GM19467 (cell line): ENCODE data around the gene TUBA4B.

Source experiments
- ATAC-seq: cut with Tn5 transposase; IDR thresholded peaks from one replicate; pipeline ENCODE4 v1.9.1; 2021; ENCODE audit warnings: mild to moderate bottlenecking, moderate library complexity; ENCODE audit not compliant: unreplicated experiment

The TUBA4B gene

DNA sequence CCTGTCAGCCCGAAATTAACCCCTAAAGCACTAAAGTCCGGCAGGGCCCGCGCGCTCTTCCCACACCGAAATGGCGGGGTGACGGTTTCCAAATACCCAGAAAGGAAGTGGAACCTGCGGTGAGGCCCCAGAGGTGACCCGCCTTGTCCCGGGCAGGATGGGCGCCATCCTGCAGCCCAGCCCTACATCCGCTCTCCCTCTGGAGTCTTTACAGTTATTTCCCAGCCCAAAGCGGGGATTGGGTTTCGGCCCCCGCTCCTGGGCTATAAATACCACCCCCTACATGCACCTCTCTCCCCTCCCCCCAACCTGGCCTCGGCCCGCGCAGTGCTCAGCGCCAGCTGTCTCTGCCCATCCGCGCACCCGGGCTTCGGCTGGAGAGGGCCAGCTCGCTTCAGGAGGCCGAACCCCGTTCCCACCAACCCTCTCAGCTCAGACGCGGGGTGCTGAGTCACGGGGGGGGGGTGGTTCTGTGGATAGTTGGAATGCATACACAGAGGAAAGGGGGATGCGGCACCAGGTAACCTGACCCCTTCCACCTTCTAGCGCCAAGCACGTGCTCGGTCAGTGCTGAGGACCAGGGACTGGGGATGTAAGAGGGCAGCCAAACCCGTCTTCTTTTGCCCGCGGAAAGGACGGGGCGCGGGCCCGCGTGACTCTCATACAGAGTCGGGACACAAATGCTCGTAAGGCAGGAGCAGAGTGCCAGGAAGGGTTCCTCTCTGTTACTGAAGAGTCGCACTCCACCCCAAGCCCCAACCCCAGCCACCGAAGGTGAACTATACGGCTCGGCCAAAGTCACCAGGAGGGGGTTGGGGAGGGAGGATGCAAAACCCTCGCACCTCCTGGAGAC, at the start of gene TUBA4B:
TSS of gene TUBA4B (plus strand) at position 344 of the 853 bp plus-strand sequence. CDS start at position 509, 165 bp downstream.
- ATAC-seq = peak; percentile 6

DNA sequence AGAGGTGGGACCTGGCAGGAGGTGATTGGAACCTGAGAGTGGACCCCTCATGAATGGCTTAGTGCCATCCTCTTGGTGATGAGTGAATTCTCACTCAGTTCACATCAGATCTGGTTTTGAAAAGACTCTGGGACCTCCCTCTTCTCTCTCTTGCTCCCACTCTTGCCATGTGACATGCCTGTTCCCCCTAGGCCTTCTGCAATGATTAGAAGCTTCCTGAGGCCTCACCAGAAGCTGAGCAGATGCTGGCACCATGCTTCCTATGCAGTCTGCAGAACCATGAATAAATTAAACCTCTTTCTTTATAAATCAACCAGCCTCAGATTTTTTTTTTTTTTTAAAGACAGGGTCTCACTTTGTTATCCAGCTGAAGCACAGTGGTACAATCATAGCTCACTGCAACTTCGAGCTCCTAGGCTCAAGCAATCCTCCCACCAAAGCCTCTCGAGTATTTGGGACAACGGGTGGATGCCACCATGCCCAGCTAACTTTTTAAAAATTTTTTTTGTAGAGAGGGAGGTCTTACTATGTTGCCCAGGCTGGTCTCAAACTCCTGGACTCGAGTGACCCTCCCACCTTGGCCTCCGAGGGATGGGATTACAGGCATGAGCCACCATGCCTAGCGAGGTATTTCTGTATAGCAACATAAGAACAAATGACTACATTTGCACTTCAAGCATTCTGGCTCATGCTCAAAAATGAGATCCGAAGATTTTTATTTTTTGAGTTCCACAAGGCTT, 48.4 kb upstream of the TUBA4B start:
- no peak for ATAC-seq

DNA sequence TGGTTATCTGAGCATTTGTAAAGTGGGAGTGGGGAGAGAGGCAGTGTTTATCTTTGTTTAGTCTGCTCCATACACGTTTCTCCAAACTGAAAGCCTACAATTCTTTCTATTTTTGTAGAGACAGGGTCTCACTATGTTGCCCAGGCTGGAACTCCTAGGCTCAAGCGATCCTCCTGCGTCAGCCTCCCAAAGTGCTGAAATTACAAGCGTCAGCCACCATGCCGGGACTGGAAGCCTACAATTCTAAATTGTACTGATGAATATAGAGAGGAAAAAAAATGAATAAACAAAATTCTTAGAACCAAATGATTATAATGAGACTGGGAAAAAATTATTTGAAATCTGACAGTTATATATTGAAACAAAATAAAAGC, 47.9 kb upstream of the TUBA4B start:
- no peak for ATAC-seq

DNA sequence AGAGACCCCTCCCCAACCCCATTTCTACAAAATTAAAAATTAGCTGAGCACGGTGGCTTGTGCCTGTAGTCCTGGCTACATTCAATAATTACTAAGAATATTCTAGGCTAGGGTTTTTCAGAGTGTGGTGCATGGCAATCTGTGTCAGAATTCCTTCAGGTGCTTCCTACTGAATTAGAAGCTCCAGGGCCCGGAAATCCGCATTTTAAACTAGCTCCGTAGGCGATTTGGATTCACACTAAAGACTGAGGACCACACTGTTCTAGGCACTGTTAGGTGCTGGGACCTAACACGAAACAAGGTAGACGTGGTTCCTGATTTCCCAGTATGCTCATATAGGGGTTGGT, 47.1 kb upstream of the TUBA4B start:
- no peak for ATAC-seq

DNA sequence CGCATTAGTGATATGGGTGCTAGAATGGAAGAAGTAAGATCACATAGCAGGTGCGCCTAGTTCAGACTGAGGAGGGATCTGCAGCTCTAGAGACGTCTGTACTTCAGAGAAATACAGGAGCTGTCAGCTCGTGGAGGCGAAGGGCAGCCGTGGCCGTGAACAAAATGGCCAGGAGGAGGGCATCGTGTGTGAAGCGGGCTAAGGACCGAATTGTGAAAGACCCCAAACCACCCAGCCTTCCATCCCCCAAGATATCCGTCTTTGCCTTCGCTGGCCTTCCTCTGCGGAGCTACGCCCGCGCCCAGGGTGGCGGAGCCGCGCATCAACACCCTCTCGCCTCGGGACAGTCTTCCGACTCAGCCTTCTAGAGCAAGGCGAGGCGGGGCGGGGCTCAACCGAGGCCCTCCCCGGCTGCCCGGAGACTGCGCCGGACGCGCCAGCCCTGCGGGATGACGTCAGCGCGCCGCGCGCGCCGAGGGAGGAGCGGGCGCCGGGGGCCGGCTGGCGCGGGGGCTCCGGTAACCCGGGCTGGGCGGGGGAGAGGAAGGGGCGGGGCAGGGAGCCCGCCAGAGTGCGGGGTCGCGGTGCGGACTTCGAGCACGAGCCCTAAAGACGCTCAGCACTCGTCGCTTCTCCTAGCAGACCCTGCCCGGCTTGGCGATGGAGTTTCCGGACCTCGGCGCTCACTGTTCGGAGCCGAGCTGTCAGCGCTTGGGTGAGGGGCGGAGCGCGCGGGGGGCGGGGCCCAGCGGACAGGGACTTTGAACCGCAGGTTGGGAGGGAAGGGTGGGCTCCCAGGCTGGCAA, 46.5 kb upstream of the TUBA4B start, which contains the start of gene ZFAND2B:
TSS of gene ZFAND2B (plus strand) at position 455 of the 806 bp plus-strand sequence. CDS start at position 661, 206 bp downstream.
- peak; percentile 96 for ATAC-seq

DNA sequence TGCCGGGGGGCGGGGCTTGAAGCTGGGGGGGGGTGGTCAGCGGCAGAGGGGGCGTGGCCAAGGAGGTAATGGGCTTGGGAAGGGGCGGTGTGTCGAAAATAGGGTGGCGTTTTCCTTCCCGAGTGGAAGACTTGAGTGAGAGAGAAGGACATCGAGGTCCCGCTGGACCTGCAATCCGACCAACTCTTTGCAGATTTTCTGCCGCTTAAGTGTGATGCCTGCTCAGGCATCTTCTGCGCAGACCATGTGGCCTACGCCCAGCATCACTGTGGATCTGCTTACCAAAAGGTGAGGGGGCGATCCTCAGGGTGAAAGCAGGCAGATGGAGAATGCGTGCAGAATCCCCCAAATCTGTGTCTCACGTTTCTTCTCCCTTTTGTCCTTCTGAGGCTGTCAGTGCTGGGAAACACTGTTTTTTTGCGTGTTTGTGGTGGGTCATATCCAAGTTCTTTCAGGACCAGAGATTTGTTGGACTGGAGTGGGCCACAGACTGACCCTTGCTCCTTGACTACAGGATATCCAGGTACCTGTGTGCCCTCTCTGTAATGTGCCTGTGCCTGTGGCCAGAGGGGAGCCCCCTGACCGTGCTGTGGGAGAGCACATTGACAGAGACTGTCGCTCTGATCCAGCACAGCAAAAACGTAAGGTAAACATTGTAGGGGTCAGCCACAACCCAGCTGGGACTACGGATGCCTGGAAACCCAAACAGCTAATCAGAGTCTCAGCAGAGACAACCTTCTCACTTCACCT, 45.7 kb upstream of the TUBA4B start:
- no peak for ATAC-seq

DNA sequence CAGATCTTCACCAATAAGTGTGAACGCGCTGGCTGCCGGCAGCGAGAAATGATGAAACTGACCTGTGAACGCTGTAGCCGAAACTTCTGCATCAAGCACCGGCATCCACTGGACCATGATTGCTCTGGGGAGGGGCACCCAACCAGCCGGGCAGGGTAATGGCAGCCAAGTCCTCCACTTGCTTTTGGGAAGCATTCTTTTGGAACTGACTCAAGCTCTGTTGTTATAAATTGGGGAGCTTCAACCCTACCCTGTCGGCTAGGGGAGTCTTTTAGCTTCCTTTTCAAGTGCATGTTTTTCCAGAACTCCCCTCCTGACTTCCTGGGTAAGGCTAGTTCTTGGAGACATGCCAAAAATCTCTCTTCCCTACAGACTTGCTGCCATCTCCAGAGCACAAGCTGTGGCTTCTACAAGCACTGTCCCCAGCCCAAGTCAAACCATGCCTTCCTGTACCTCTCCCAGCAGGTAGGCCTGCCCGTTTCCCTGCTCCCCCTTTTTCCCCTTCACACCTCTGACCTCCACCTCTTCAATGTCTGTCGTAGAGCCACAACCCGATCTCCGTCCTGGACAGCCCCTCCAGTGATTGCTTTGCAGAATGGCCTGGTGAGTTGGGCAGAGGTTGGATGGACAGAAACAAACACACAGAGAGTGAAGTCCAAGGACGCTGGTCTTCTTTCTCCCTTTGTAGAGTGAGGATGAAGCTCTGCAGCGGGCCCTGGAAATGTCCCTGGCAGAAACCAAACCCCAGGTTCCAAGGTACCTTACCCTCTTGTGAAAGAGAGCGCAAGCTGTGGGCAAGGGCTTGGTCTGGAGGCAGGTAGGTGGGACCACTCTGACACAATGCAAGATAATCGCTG, 44.9 kb upstream of the TUBA4B start:
- ATAC-seq = no peak

DNA sequence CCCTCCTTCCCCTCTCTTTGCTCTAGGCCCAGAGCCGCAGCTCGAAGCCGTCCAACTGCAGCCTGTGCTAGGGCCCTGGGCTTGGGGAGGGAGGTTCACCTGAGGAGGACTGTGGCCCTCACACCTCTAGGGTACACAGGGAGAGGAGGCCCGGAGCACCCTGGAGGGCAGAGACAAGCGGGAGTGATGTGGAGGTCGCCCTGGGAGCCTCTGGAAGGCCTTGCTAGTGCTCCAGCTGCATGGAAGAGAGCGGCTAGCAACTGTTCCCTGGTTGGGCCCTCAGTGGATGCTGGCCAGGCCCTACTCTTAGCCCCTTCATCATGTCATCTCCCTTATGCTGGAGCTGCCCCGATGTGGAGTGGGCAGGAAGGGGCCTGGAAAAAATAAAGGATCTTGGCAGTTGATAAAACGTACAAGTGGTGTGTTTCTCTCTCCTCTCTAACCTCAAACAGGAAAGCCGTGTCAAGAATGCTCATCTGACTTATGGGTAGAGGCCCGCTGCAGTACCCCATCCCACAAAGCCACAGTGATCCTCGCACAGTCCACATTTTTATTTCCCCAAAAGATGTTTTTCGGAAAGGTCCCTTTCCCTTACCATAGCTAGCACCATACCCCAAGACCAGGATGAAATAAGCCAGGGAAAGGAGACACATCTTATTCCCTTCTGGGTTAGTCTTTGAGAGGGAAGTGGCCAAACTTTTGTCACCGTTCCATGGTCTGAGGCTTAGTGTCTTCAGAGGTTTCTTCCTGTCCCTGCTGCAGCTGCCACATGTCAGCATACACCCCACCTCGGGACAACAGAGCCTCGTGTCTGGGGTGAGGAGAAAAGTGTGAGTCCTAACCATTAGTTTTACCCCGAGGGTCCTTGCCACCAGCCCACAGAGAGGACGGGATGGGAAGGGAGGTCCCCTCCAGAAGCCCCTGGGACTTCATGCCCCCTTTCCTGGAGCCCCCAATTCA, 43.5 kb upstream of the TUBA4B start:
- ATAC-seq = no peak

DNA sequence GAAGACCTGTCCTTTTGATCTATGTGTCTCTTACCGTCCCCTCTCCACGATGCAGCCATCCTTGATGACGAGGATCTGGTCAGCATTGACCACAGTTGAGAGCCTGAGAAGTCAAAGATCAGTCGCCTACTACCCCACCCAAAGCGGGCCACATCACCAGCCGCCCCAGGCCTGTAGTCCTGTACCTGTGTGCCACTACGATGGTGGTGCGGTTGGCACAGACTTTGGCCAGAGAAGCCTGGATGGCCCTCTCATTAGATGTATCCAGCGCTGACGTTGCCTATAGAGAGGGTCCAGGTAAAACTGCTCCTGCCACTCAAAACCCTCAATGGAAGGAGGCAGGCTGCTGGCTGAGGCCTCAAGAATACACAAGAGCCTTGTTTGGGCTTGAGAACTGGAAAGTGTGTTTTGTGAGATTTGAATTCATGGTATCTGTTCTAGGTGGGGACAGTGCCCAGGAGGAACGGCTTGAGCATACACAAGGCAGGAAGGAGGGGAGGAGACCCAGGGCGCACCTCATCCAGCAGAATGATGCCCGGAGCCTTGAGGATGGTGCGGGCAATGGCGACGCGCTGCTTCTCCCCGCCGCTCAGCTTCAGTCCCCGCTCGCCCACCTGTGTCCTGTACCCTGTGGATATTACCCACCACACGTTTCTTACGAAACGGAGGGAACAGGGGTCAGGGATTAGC, 42.7 kb upstream of the TUBA4B start:
- no peak for ATAC-seq

DNA sequence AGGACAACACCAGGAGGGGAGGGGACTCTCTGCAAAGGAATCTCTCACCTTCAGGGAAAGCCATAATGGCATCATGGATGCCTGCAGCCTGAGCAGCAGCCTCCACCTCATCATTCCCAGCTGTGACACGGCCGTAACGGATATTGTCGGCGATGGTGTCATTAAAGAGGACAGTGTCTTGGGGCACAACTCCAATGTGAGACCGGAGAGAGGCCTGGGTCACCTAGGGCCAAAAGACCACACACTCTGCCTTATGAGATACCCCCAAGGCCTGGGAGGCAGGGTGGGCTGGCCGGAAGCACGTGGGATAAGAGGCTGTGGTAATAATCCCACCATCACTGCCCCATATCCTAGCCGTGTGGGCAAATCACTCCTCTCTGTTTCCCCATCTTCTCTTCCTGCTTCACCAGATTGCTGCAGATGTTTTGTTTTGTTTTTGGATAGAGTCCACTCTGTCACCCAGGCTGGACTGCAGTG, 42.1 kb upstream of the TUBA4B start:
- no peak for ATAC-seq

DNA sequence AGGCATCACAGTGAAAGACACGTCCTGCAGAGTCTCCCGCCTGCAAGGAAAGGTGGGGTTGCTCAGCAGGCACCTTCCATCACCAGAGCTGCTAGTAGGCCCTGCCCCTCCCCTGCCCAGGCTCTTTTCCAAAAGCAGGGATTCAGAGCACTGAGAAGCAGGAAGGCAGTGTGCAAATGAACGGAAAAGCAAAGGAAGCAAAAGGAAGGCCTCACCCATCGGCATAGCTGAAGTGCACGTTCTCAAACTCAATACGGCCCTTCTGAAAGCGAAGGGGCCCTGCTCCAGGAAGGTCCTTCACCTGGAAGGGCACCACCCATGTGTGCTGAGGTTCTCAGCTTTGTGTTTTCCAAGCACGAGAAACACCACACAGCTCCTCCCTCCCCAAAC, 40.0 kb upstream of the TUBA4B start:
- ATAC-seq = no peak

DNA sequence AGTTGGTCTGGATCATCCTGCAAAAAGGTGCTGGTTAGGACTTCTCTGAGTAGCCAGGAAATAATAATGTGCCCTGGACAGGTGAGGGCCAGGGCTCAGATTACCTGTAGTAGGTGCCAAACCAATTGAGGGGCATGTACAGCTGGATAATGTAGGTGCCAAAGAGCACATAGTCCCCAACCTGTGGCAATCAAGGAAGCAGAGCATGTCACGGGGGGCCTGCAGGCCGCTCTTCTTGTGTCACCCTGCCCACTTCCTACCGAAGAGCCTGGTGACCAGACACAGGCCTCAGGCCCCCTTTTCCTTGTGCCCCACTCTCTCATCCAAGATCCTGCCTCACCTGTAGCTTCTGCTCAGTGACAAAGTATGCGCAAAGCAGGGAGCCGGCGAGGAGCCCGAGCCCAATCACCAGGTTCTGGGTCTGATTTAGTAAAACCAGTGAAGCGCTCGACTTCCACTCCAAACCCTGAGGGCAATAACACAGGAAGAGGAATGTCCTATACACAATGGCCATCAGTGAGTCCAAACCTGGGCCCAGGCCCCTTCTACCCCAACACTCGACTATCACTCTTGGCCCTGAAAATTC, 39.5 kb upstream of the TUBA4B start:
- no peak for ATAC-seq

DNA sequence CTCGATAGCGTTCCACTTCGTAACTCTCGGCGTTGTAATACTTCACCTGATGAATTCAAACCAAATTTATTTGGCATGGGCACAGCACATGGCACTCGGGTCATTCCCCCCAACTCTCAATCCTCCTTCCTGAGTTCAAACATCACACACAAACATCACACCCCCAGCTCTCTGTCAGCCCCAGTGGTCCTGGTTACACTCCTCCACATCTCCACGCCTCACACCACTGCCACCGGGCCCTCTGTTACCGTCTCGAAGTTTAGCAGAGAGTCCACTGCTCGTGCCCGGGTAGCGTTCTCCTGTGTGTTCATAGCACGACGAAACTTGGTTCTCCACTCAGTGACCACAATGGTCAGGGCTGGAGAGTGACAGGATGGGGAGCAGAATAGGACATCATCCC, 38.9 kb upstream of the TUBA4B start:
- ATAC-seq = no peak

DNA sequence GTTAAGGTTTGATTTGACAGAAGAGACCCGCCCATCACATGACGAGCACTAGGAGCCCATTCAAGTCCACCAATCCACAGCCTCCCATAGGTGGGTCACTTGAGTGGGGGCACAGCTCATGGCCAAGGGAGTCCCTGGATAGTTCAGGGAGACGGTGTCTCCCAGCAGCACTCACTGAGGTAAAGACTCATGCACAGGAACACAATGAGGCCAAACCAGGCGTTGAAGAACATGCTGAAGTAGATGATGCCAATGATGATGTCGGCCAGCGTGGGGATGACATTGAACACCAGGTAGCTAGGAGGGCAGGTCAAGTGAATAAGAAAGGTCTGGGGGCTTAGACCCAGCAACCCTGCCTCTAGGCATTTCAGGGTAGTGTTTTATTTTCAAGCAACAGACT, 38.3 kb upstream of the TUBA4B start:
- no peak for ATAC-seq

DNA sequence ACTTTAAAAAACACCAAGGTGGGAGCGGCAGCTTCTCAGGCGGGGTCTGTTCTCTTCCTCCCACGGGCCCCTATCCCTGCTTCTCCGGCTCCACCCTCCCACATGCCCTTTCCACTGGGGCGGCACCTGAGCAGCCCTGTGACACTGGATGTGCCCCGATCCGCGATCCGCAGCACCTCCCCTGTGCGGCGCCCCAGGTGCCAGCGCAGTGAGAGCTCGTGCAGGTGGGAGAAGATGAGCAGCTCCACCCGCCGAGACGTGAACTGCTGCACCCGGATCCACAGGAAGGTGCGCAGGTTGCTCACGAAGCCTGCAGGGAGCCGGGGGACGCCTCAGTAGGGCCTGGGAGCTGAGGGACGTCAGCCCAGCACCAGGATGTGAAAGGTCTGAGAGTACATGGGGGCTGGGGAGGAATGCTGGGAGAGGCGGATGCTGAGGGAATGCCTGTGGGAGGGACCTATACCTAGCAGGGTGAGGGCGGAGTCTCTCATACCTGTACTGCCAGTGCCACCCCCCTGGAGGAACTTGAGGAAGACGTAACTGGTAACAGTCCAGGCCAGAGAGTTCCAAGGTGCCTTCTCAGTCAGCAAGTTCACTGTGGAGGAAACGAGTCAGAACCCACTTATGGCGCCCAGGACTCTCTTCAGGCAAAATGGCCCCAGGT, 37.0 kb upstream of the TUBA4B start:
- ATAC-seq = no peak

DNA sequence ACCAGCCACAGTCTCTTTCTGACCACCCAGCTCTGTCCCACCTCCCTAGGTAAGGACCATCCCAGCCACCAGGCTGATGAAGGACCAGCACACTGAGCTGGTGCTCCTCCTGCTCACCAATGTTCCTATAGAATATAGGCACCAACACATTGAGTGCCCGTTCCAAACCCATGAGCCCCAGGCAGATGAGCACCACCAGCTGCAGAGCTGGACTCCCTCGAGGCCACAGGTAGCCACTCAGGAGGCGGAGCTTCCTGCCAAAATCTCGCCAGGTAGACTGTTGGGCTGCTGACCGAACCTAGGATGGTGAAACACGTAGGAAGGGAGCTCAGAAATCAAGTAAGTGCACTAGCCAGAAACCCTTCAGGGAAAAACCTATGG, 36.5 kb upstream of the TUBA4B start:
- ATAC-seq = no peak

DNA sequence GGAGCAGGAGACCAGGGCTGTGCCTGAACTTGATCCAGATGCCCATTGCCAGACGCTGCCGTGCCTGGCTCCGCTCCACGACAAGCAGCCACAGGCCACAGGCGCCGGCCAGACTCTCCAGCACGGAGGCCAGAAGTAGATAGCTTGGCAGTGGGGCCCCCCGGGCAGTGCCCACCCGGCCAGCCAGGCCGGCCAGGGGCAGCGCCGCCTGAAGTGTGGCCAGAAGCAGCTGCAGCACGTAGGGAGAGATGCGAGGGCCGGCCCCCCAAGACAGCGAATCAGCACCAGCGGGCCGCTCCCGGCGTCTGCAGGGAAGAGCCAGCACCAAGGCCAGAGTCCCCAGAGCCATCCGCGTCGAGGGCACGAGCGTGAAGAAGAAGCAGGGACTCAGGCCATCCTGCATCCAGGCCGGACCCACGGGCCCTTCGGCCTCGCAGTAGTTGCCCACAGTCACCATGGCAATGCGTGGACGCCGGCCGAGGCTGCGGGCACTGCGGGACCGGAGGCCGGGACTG, 34.8 kb upstream of the TUBA4B start:
- ATAC-seq = peak; percentile 8
